B cell (primary cell): ENCODE data around the gene DPH7. TPM values are rescaled to one million over a fixed set of nuclear protein-coding genes. Genes with fewer than 3 reads are reported as not detected.
A peak's percentile ranks its signal among the peaks of the same experiment; 100 is the strongest.

Experiments
- ATAC-seq: fragments of 200-7000 bp; cut with Tn5 transposase; one replicate; pipeline ENCODE4 v1.10.0; 2021; ENCODE audit warnings: low read depth, mild to moderate bottlenecking, moderate number of reproducible peaks, moderate library complexity
- CTCF ChIA-PET: fragments of 350-600 bp; sonication (Branson Sonifier 250); formaldehyde crosslinking; loops from one replicate; lab custom pipeline; 2021; ENCODE audit warnings: antibody characterized with exemption, inconsistent platforms; lab: Charles Lee
- POLR2A ChIA-PET: fragments of 350-600 bp; sonication (Branson Sonifier 250); formaldehyde crosslinking; loops from one replicate; lab custom pipeline; 2021; ENCODE audit warnings: antibody characterized with exemption; lab: Charles Lee
- DNase-seq: peaks from one replicate; pipeline ENCODE4 v3.0.0; 2013
- H2AFZ ChIP-seq: 2 replicates; pipeline ENCODE4 v1.6.1; 2012; ENCODE audit warnings: mild to moderate bottlenecking, low read depth, low read length; ENCODE audit not compliant: insufficient read depth, poor library complexity, severe bottlenecking
- H3K27ac ChIP-seq, 2 donors: 1 replicate in 1 of 2; 2 replicates in 1 of 2; pipeline ENCODE4 v1.5.1; 2012 to 2013; ENCODE audit warnings: low read length in 2 of 2, mild to moderate bottlenecking in 2 of 2, moderate library complexity in 1 of 2
- H3K27me3 ChIP-seq, 4 experiments: fragments of 200-600 bp in 1 of 4; sonication (generic) in 1 of 4; replicated peaks in 1 of 4; 1 replicate in 2 of 4; 2 replicates in 2 of 4; pipeline versions ENCODE4 v1.6.1 to v1.7.0; 2013 to 2016; ENCODE audit warnings: low read length in 3 of 4, mild to moderate bottlenecking in 2 of 4, mixed read lengths in 1 of 4, moderate library complexity in 1 of 4; ENCODE audit not compliant: insufficient read depth in 4 of 4, control insufficient read depth in 3 of 4; ENCODE audit errors: control extremely low read depth in 1 of 4
- H3K36me3 ChIP-seq, 2 experiments: replicated peaks in 1 of 2; 1 replicate in 1 of 2; 2 replicates in 1 of 2; pipeline versions ENCODE4 v1.6.1 to v1.7.1; 2013; ENCODE audit warnings: low read length in 1 of 2; ENCODE audit not compliant: insufficient read depth in 2 of 2, control insufficient read depth in 1 of 2; ENCODE audit errors: control extremely low read depth in 1 of 2, extremely low read depth in 1 of 2
- H3K4me1 ChIP-seq, 2 donors: fragments of 200-600 bp in 1 of 2; sonication (generic) in 1 of 2; 1 replicate in 1 of 2; 2 replicates in 1 of 2; pipeline versions ENCODE4 v1.5.1 to v1.6.1; 2013 to 2017; ENCODE audit warnings: low read length in 2 of 2; ENCODE audit not compliant: control insufficient read depth in 2 of 2, insufficient read depth in 2 of 2
- H3K4me2 ChIP-seq: replicated peaks from 2 replicates; pipeline ENCODE3; 2012; ENCODE audit warnings: mild to moderate bottlenecking, low read depth, low read length; ENCODE audit not compliant: poor library complexity, severe bottlenecking
- H3K4me3 ChIP-seq, 5 experiments: fragments of 200-600 bp in 1 of 5; sonication (generic) in 1 of 5; 1 replicate in 3 of 5; 2 replicates in 2 of 5; pipeline versions ENCODE4 v1.5.1 to v1.7.0; 2011 to 2016; ENCODE audit warnings: low read length in 4 of 5, mild to moderate bottlenecking in 4 of 5, low read depth in 2 of 5, control low read depth in 1 of 5, moderate library complexity in 1 of 5; ENCODE audit not compliant: insufficient read depth in 1 of 5; ENCODE audit errors: control extremely low read depth in 1 of 5, extremely low read depth in 1 of 5
- H3K79me2 ChIP-seq: fragments of 200-600 bp; sonication (generic); one replicate; pipeline ENCODE4 v1.6.0; 2016; ENCODE audit warnings: low read length; ENCODE audit not compliant: control insufficient read depth, insufficient read depth
- H3K9ac ChIP-seq: fragments of 200-600 bp; sonication (generic); 2 replicates; pipeline ENCODE4 v1.6.1; 2017; ENCODE audit warnings: mild to moderate bottlenecking, low read length, moderate library complexity
- H3K9me3 ChIP-seq, 3 donors: one replicate each; pipeline versions ENCODE4 v1.6.1 to v1.7.1; 2013; ENCODE audit warnings: low read length in 2 of 3; ENCODE audit not compliant: control insufficient read depth in 2 of 3, insufficient read depth in 1 of 3; ENCODE audit errors: control extremely low read depth in 1 of 3
- H4K20me1 ChIP-seq: 2 replicates; pipeline ENCODE4 v1.6.0; 2012; ENCODE audit warnings: mild to moderate bottlenecking, low read length; ENCODE audit not compliant: insufficient read depth, control insufficient read depth, poor library complexity, severe bottlenecking
- H3K27ac Mint-ChIP-seq: one replicate; pipeline ENCODE4 v1.8.0; 2021; ENCODE audit warnings: mixed read lengths
- H3K27me3 Mint-ChIP-seq: one replicate; pipeline ENCODE4 v1.8.0; 2021; ENCODE audit warnings: mixed read lengths
- H3K4me1 Mint-ChIP-seq: one replicate; pipeline ENCODE4 v1.8.0; 2021; ENCODE audit warnings: mixed read lengths
- H3K4me3 Mint-ChIP-seq: one replicate; pipeline ENCODE4 v1.8.0; 2021; ENCODE audit warnings: mixed read lengths
- H3K9me3 Mint-ChIP-seq: one replicate; pipeline ENCODE4 v1.8.0; 2022; ENCODE audit warnings: mixed read lengths; ENCODE audit not compliant: insufficient read depth
- CTCF ChIP-seq: fragments of 200-600 bp; IDR thresholded peaks from one replicate; pipeline ENCODE4 v1.8.0; 2022; ENCODE audit warnings: antibody characterized with exemption, mild to moderate bottlenecking
- EZH2 ChIP-seq: IDR thresholded peaks from 2 replicates; pipeline ENCODE4 v1.6.1; 2012; ENCODE audit warnings: borderline replicate concordance, low read depth, mild to moderate bottlenecking, moderate library complexity, low read length; ENCODE audit not compliant: insufficient read depth, poor library complexity, severe bottlenecking
- WGBS: methylation state at CpG from one replicate; pipeline ENCODE4 v1.1.5; 2013; ENCODE audit warnings: missing lambda C conversion rate; ENCODE audit not compliant: insufficient coverage; 5-methylcytosine and 5-hydroxymethylcytosine counted together
- intact Hi-C: fragments of 100-400 bp; cut with micrococcal nuclease; formaldehyde crosslinking; loops from one replicate; pipeline ENCODE4 v1.10.0; 2022
- polyA plus RNA-seq: library from polyadenylated mRNA; depleted of rRNA; stranded (reverse); fragments of >200 nt; gene quantifications from 2 replicates; pipeline ENCODE4 v1.2.3, GENCODE V29; 2012
- total RNA-seq, 2 donors: library from RNA; stranded (reverse); fragments of 120-200 nt in 1 of 2; gene quantifications; 1 replicate in 1 of 2; 2 replicates in 1 of 2; pipeline versions ENCODE4 v1.2.3 to v1.2.4, GENCODE V29; 2013 to 2022

DPH7 gene
- total and polyA plus RNA-seq, 2 donors (not counting 1 experiment from before 2014, with no cell fraction given): 64.7 to 93.8 TPM

- 1% methylated on average over 57 of the region's 58 CpGs for WGBS
- DNase-seq (peak; percentile 72), ATAC-seq (peak; percentile 20)
- CTCF ChIA-PET: interaction anchor here (0.9 to 1.7 kb wide), 7 partner anchors 9 to 75 kb away, joined by 3 to 5 read pairs (median 3); partner anchors contain the start of genes DPH7 and MRPL41
- Histone ChIP-seq H3K4me1 (peaks cover 25 to 37% of the 10 kb centered on the region in 2 donors), H4K20me1 (peaks cover 62% of the 10 kb centered on the region), H3K9ac (peak overlapping the region; percentile 74), H3K27ac (peak overlapping the region; percentile 68 to 69), H3K36me3 (peaks cover 3 to 13% of the 10 kb centered on the region in 2 experiments), H3K9me3 (no peaks in the 10 kb centered on the region), H3K27me3 (no peaks in the 10 kb centered on the region), H3K4me2 (peak overlapping the region; percentile 88), H3K79me2 (peaks cover 79% of the 10 kb centered on the region), H2AFZ (peak overlapping the region; percentile 73), H3K4me3 (peak overlapping the region; percentile 53 to 78 (median 76))
- intact Hi-C loops: loop anchor here (2.0 kb wide), 1 partner anchor 75 kb away; no protein-coding TSS in a partner anchor
- Mint-ChIP-seq H3K9me3 (no peaks in the 10 kb centered on the region), H3K4me1 (peaks cover 43% of the 10 kb centered on the region), H3K4me3 (peak overlapping the region; percentile 83), H3K27me3 (no peaks in the 10 kb centered on the region), H3K27ac (peak overlapping the region; percentile 78)
- TF ChIP-seq CTCF: no peak
- TF ChIP-seq EZH2: no peak
- POLR2A ChIA-PET: interaction anchor here (0.5 to 2.1 kb wide), 7 partner anchors 9 to 104 kb away, joined by 3 to 10 read pairs (median 5); partner anchors contain the start of genes ARRDC1 and ZMYND19
Observed at GRCh38 chr9:137619240-137620047, 40.7 kb upstream of the DPH7 start.
